Measurements from ENCODE around the gene UBE3C.
"Not testable (repeated sequence)": the region's sequence is repeated elsewhere in the genome, so short reads cannot be mapped to it uniquely, and the experiment has no call there.

Gene UBE3C

DNA sequence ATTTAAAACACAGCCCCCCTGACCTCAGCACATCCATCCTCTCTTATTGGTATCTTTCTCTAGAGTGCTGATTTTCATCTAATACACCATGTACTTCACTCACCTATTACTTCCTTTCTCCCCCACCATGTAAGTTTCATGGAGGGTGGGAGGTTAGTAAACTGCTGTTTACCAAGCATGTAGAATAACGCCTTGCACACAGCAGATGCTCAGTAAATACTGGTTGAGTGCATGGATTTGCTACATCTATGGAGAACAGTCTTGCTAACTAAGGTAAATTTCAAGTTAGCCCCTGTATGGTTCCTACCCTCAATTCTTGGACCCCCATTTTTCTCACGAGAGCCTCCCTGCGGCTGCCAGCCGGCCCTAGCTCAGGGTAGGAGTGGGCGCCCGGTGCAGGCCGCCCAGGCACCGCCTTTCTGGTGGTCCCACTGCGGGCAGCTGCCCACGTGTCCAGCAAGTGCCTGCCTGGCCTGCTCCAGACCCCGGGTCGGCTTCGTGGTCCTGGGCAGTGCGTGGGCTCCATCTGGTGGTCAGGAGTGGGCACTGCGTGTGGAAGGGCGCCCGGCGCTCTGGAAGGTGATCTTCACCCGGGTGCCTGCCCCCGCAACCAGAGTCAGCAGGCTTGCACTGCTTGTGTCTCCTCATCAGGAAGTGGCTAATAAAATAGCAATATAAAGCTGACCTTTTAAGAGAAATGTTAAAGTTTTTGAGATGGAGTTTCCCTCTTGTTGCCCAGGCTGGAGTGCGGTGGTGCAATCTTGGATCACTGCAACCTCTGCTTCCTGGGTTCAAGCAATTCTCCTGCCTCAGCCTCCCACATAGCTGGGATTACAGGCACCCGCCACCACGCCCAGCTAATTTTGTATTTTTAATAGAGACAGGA, 134.7 kb downstream of the UBE3C start:
- ChIA-PET POLR2A (no interaction called here), CTCF (interaction anchor here (0.6 to 4.8 kb wide), 37 partner anchors 8 to 1475 kb away, joined by 3 to 67 read pairs (median 4); partner anchors contain the start of gene NOM1)
- peak; percentile 96 for TF ChIP-seq CTCF (IDR thresholded peaks at IDR 0.05; ENCODE audit: control extremely low read depth, extremely low read depth, low read depth, missing control alignments)
- peak; percentile 90 for DNase-seq (ENCODE audit: extremely low spot score)

GRCh38 chr7:157274094-157274634, 135.4 kb downstream of the UBE3C start:
- DNase-seq (ENCODE audit: extremely low spot score); POLR2A ChIA-PET: not testable (repeated sequence)
- CTCF ChIA-PET, result interaction anchor here (0.6 to 4.8 kb wide), 34 partner anchors 9 to 1475 kb away, joined by 3 to 67 read pairs (median 4); partner anchors contain the start of gene NOM1

GRCh38 chr7:157274991-157275427, 136.3 kb downstream of the UBE3C start:
- no peak for DNase-seq (ENCODE audit: extremely low spot score)
- TF ChIP-seq CTCF (IDR thresholded peaks at IDR 0.05; ENCODE audit: control extremely low read depth, extremely low read depth, low read depth, missing control alignments), result no peak
- POLR2A ChIA-PET, result no interaction called here
- CTCF ChIA-PET, result interaction anchor here (0.9 to 4.8 kb wide), 12 partner anchors 11 to 354 kb away, joined by 3 to 67 read pairs (median 6); partner anchors contain the start of gene NOM1

- ChIA-PET POLR2A (no interaction called here), CTCF (interaction anchor here (1.0 to 1.2 kb wide), 2 partner anchors 20 to 26 kb away, joined by 3 read pairs; no protein-coding TSS in a partner anchor)
- TF ChIP-seq CTCF (IDR thresholded peaks at IDR 0.05; ENCODE audit: control extremely low read depth, extremely low read depth, low read depth, missing control alignments), result no peak
- peak; percentile 23 for DNase-seq (ENCODE audit: extremely low spot score)
Observed at GRCh38 chr7:157276091-157276561, 137.4 kb downstream of the UBE3C start.

DNA sequence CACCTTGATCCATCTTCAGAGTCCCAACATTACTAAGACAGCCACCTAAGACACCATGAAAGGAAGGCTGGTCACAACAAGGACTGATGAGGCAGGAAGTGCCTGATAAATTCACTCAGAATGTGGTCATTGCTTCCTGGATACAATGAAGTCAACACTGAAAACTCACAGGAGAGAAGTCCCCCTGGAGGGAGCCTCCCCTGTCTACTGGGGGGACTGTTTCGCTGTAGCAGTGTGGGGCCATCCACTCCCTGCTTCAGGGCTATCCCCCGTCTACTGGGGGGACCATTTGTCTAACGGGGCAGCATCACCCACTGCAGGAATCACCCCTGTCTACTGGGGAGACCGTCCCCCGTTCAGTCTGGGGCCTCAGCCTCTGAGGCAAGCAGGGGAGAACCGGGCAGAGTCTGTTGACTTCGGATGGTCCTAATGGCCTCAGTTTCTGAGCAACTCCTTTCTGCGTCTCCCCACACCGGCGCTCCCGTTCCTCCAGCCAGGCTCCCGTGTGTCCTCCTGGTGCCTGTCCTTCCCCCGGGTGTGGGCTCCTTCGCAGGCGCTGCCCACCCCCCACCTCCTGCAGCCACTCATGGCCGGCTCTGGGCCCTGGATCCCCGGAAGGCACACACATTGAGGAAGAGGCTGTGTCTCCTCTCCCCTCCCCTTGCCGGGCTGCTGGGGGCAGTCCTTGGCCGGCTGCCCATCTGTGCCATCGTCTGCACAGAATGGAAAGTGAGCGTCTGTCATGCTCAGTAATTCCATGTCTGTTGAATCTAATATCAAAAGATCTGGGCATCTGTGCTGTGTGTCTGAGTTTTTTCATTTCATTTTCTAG, 138.2 kb downstream of the UBE3C start:
- peak; percentile 38 for DNase-seq (ENCODE audit: extremely low spot score)
- ChIA-PET CTCF (interaction anchor here (1.2 kb wide), 1 partner anchor 21 kb away, joined by 3 read pairs; no protein-coding TSS in a partner anchor), POLR2A (no interaction called here)
- no peak for TF ChIP-seq CTCF (IDR thresholded peaks at IDR 0.05; ENCODE audit: control extremely low read depth, extremely low read depth, low read depth, missing control alignments)

- CTCF ChIA-PET, result interaction anchor here (0.8 to 1.0 kb wide), 2 partner anchors 17 to 327 kb away, joined by 3 read pairs; no protein-coding TSS in a partner anchor
- DNase-seq (ENCODE audit: extremely low spot score); POLR2A ChIA-PET: not testable (repeated sequence)
Observed at GRCh38 chr7:157277568-157277967, 138.8 kb downstream of the UBE3C start.

DNA sequence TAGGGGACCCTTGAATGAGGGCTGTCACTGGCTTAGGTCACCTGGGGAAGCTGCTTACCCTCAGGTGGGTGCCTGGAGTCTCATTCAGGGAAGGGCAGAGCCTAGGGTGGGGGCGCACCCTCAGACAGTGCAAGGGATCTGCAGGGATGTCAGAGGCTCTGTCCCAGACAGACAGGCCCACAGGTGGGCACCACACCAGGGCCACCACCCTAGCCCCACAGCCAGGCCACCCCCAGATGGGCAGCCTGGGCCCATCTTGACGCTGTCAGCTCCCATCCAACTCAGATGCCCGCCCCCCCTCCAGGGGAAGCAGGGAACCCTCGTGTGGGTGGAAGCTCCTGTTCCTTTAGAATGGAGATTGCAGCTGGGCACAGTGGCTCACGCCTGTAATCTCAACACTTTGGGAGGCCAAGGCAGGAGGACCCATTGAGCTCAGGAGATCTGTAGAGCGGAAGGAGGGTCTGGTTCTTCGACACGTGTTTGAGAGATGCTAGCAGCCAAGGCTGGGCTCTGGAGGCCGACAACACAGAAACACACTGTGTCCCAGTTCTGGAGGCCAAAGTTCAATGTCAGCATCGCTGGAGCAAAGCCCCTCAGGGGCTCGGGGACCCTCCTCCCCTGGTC, 139.6 kb downstream of the UBE3C start:
- DNase-seq (ENCODE audit: extremely low spot score), result peak; percentile 22
- CTCF ChIA-PET, result interaction anchor here (0.8 to 1.0 kb wide), 3 partner anchors 8 to 328 kb away, joined by 3 read pairs; no protein-coding TSS in a partner anchor
- POLR2A ChIA-PET, result no interaction called here
- no peak for TF ChIP-seq CTCF (IDR thresholded peaks at IDR 0.05; ENCODE audit: control extremely low read depth, extremely low read depth, low read depth, missing control alignments)
